Measurements from ENCODE around the gene CEP170.
"Not testable (repeated sequence)": the region's sequence is repeated elsewhere in the genome, so short reads cannot be mapped to it uniquely, and the experiment has no call there.

Gene CEP170

DNA sequence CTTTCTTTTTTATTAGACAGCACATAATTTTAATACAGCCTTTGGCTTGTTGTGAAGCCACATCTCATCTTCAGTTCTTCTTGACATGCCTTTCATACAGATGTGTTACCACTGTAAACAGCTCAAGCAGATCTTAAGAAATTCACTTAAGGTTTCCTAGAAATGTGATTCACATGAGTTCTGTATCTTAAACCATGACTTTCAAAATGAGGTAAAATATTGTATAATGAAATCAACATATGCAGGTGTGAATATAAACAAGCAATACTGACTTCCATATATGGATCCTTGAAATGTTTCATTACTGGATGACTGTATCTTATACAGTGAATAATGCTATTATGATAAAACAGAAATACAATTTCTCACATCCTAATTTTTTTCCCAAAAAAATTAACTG, 107.7 kb downstream of the CEP170 start:
- not testable (repeated sequence) for H3K4me3 ChIP-seq (ENCODE audit: low read length); H3K9ac ChIP-seq (ENCODE audit: low read depth, low read length); H3K27me3 ChIP-seq (ENCODE audit: control insufficient read depth, insufficient read depth, low read length); H3K36me3 ChIP-seq (ENCODE audit: insufficient read depth, low read length); H3K9me3 ChIP-seq (replicated peaks; ENCODE audit: low read length); H3K4me1 ChIP-seq (ENCODE audit: control insufficient read depth, insufficient read depth, low read length); H3K4me2 ChIP-seq (ENCODE audit: low read length)

DNA sequence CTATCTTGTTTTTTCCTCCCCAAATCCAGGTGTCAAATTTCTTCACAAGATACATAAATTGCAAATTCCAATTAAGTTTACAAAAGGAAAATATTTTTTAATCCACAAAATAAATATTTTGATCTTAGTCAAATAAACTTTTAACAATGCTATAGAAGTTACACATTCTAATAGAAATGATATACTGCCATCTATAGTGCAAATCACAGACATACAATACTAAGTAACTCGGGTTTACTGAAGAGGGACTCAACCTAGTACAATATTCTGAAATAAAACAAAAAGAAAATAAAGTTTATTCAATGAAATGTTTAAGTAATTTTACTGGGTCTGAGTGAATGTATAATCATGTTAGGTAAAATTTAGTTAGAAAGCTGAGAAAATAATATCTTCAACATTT, 114.6 kb downstream of the CEP170 start:
- H3K9me3 ChIP-seq (replicated peaks; ENCODE audit: low read length); H3K27me3 ChIP-seq (ENCODE audit: control insufficient read depth, insufficient read depth, low read length); H3K4me2 ChIP-seq (ENCODE audit: low read length); H3K4me3 ChIP-seq (ENCODE audit: low read length); H3K36me3 ChIP-seq (ENCODE audit: insufficient read depth, low read length); H3K4me1 ChIP-seq (ENCODE audit: control insufficient read depth, insufficient read depth, low read length); H3K9ac ChIP-seq (ENCODE audit: low read depth, low read length): not testable (repeated sequence)

DNA sequence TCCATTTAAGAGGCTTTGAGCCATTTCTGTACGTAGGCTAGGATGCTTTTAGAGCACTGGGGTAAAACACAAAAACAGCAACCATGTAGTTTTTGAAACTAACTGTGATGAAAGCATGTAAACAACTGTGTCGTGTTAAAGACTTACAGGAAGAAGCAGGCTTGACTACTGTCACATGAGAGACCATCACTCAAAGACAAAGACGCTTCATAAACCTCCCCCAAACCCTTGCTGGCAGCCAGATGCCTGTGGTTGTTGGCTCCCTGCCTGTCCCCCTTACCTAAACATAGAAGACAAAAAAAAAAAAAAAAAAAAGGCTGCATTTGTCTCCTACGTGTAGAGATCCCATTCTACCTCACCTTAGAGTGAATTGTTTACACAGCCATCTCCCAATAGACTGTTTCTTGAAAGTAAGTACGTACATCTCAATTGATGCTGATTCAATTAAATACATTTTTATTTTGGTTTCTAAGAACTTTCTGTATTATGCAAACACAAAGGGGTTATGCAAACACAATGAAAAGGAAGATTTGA, 132.1 kb downstream of the CEP170 start:
- H3K4me1 ChIP-seq (ENCODE audit: control insufficient read depth, insufficient read depth, low read length); H3K9ac ChIP-seq (ENCODE audit: low read depth, low read length); H3K4me3 ChIP-seq (ENCODE audit: low read length); H3K27me3 ChIP-seq (ENCODE audit: control insufficient read depth, insufficient read depth, low read length); H3K36me3 ChIP-seq (ENCODE audit: insufficient read depth, low read length); H3K9me3 ChIP-seq (replicated peaks; ENCODE audit: low read length); H3K4me2 ChIP-seq (ENCODE audit: low read length): not testable (repeated sequence)

DNA sequence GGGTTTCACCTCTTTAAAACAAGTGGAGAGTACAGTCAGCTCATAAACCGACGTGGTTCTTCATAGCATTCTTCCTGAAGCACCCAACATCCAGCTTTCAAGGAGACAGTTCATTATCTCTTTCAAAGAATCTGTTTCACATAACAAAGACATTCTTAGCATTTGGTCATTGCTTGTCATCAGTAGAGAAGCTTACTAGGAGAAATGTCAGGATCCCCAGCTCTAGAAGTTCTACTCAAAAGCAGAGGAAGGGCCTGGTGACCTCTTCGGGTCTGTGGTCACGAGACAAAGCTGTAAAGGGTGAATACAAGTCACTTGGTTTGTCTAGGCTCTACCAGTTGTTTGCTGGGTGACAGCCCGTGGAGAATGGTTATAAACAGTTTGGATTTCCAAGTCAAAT, 133.1 kb downstream of the CEP170 start:
- not testable (repeated sequence) for H3K9me3 ChIP-seq (replicated peaks; ENCODE audit: low read length); H3K4me1 ChIP-seq (ENCODE audit: control insufficient read depth, insufficient read depth, low read length); H3K27me3 ChIP-seq (ENCODE audit: control insufficient read depth, insufficient read depth, low read length); H3K4me3 ChIP-seq (ENCODE audit: low read length); H3K36me3 ChIP-seq (ENCODE audit: insufficient read depth, low read length); H3K9ac ChIP-seq (ENCODE audit: low read depth, low read length); H3K4me2 ChIP-seq (ENCODE audit: low read length)

DNA sequence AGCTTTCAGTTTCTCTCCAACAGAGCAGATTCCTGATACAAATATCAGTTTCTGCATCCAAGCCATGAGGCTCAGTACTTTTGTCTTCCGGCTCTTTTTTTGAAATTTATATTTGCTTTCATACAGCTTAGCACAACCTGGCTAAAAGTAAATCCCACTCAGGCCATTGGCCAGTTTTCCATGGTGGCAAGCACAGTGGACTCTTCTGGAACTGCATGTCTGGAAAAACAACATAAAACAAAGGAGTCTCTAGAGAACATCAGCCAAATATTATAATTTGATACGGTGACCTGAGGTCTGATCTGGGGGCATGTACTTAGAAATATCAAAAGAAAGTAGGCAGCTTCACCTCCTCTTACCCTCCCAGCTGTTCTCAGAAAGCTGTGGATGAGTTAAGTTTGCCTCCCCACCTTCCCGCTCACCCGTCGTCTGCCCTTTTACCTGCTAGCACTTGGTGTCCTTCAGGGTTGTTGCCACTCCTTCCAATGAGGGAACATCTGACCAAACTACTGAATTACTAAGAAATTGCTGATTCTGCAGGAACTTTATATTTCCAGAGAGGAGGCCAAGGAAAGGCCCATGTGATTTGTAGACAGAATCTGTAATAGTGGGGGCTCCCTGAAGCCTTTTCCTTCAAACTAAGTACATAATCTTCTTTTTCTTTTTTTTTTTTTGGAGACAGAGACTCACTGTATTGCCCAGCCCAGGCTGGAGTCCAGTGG, 136.3 kb downstream of the CEP170 start:
- H3K4me1 ChIP-seq (ENCODE audit: control insufficient read depth, insufficient read depth, low read length); H3K36me3 ChIP-seq (ENCODE audit: insufficient read depth, low read length); H3K9ac ChIP-seq (ENCODE audit: low read depth, low read length); H3K4me2 ChIP-seq (ENCODE audit: low read length); H3K4me3 ChIP-seq (ENCODE audit: low read length); H3K27me3 ChIP-seq (ENCODE audit: control insufficient read depth, insufficient read depth, low read length); H3K9me3 ChIP-seq (replicated peaks; ENCODE audit: low read length): not testable (repeated sequence)

DNA sequence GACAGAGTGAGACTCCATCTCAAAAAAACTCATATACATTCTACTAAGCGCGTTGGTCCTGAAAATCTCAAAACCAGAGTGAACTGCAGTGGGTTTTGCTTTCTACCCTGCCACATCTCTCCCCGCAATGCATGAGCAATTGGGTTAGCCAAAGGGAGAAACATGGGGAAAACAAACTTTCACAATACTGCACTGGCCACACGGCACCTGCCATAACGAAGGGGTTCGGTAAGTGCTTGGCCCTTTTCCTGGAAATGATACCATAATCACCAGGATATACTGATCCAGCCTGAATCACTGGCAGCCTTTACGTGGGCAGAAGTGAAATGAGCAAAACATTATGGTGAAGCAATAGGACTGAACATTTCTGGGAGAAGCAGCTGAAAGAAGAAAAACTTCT, 138.9 kb downstream of the CEP170 start:
- not testable (repeated sequence) for H3K9ac ChIP-seq (ENCODE audit: low read depth, low read length); H3K9me3 ChIP-seq (replicated peaks; ENCODE audit: low read length); H3K4me2 ChIP-seq (ENCODE audit: low read length); H3K36me3 ChIP-seq (ENCODE audit: insufficient read depth, low read length); H3K27me3 ChIP-seq (ENCODE audit: control insufficient read depth, insufficient read depth, low read length); H3K4me1 ChIP-seq (ENCODE audit: control insufficient read depth, insufficient read depth, low read length); H3K4me3 ChIP-seq (ENCODE audit: low read length)

DNA sequence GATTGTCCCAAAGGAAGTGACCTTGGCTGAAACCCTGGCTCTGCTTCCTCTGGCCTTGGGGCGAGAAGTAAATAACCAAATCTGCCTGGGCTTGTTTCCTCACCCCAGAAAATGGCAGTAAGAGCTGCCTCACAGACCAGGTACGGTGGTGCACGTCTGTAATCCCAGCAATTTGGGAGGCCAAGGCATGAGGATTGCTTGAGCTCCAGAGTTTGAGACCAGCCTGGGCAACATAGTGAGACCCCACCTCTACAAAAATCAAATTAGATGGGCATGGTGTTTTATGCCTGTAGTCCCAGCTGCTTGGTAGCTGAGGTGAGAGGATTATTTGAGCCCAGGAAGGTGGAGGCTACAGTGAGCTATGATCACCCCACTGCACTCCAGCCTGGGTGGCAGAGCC, 140.3 kb downstream of the CEP170 start:
- not testable (repeated sequence) for H3K9me3 ChIP-seq (replicated peaks; ENCODE audit: low read length); H3K36me3 ChIP-seq (ENCODE audit: insufficient read depth, low read length); H3K4me2 ChIP-seq (ENCODE audit: low read length); H3K9ac ChIP-seq (ENCODE audit: low read depth, low read length); H3K4me1 ChIP-seq (ENCODE audit: control insufficient read depth, insufficient read depth, low read length); H3K4me3 ChIP-seq (ENCODE audit: low read length); H3K27me3 ChIP-seq (ENCODE audit: control insufficient read depth, insufficient read depth, low read length)

DNA sequence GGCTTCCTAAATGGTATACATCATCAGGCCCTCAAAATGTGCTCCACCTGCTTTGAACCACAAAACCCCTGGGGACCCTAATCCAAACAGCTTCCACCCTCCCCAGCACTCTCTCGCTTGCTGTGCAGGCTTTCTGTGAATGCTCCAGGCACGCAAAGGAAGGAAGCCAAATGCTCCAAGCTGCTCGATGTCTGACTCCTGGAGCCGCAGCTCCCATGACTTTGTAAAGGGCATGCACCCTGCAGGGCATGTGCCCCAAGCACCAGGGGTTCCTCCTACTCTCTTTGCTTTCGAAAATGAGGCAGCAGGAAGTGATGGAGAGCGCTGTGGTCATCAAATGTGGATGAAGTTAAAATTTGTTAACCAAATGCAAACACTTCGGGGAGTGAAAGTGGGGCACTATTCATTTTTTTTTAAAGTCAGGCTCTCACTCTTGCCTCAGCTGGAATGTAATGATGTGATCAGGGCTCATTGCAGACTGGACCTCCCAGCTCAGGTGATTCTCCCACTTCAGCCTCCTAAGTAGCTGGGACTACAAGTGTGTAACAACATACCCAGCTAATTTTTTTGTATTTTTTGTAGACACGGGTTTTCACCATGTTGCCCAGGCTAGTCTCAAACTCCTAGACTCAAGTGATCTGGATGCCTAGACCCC, 140.9 kb downstream of the CEP170 start:
- H3K36me3 ChIP-seq (ENCODE audit: insufficient read depth, low read length); H3K4me1 ChIP-seq (ENCODE audit: control insufficient read depth, insufficient read depth, low read length); H3K4me3 ChIP-seq (ENCODE audit: low read length); H3K9ac ChIP-seq (ENCODE audit: low read depth, low read length); H3K9me3 ChIP-seq (replicated peaks; ENCODE audit: low read length); H3K27me3 ChIP-seq (ENCODE audit: control insufficient read depth, insufficient read depth, low read length): not testable (repeated sequence)
- peak overlapping the region; percentile 54 for H3K4me2 ChIP-seq (ENCODE audit: low read length)

DNA sequence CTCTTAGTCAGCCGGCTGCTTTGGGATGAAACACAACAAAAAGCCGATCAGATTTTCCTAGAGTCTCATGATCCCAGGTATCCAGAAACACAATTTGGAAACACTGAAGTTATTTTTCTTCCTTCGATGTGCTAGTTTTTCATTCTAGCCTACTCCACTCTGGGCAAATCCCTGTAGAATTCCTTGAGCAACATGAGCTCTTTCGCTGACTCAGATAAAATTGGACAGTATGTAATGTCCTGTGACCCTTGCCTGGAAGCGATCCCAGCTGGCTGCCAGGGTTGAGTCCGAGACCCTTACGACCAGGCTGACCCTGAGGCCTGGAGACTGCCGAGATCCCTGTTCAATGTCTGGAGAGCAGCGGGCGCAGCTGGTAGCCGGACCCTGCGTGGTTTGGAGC, 147.9 kb downstream of the CEP170 start:
- H3K27me3 ChIP-seq (ENCODE audit: control insufficient read depth, insufficient read depth, low read length); H3K9me3 ChIP-seq (replicated peaks; ENCODE audit: low read length); H3K36me3 ChIP-seq (ENCODE audit: insufficient read depth, low read length); H3K4me2 ChIP-seq (ENCODE audit: low read length); H3K4me3 ChIP-seq (ENCODE audit: low read length); H3K9ac ChIP-seq (ENCODE audit: low read depth, low read length); H3K4me1 ChIP-seq (ENCODE audit: control insufficient read depth, insufficient read depth, low read length): not testable (repeated sequence)

DNA sequence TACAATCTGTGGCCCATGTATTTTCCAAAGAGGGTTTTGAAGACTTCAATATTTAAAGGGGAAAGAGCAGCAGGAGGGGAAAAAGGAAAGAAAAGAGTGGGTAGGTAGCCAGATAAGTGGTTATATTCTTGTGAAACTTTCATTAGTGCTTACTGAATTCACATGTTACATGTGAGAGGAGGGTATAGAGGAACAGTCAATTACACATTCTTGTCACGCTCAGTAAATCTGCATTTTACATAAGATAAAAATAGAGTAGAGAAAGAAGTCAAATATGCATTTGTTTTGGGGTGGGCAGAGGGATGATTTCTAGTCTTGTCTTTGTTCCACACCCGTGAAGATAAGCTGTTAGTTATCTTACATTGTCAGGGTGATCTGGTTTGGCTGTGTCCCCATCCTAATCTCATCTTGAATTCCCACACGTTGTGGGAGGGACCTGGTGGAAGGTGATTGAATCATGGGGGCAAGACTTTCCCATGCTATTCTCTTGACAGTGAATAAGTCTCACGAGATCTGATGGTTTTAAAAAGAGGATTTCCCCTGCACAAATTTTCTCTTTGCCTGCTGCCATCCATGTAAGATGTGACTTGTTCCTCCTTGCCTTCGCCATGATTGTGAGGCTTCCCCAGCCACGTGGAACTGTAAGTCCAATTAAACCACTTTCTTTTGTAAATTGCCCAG, 149.3 kb downstream of the CEP170 start:
- H3K4me3 ChIP-seq (ENCODE audit: low read length); H3K27me3 ChIP-seq (ENCODE audit: control insufficient read depth, insufficient read depth, low read length); H3K9me3 ChIP-seq (replicated peaks; ENCODE audit: low read length); H3K4me2 ChIP-seq (ENCODE audit: low read length); H3K9ac ChIP-seq (ENCODE audit: low read depth, low read length); H3K4me1 ChIP-seq (ENCODE audit: control insufficient read depth, insufficient read depth, low read length); H3K36me3 ChIP-seq (ENCODE audit: insufficient read depth, low read length): not testable (repeated sequence)

DNA sequence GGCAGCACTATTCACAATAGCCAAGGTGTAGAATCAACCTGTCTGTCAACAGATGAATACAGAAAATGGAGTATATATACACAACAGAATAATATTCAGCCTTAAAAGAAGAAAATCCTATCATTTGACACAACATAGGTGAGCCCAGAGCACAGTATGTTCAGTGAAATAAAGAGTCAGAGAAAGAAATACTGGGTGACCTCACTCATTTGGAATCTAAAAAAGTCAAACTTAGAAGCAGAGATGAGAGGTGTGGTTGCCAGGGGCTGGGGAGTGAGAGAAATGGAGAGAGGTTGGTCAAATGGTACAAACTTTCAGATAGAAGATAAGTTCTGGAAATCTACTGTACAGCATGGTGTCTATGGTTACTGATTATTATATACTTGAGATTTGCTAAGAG, 150.0 kb downstream of the CEP170 start:
- not testable (repeated sequence) for H3K4me1 ChIP-seq (ENCODE audit: control insufficient read depth, insufficient read depth, low read length); H3K9me3 ChIP-seq (replicated peaks; ENCODE audit: low read length); H3K4me2 ChIP-seq (ENCODE audit: low read length); H3K36me3 ChIP-seq (ENCODE audit: insufficient read depth, low read length); H3K4me3 ChIP-seq (ENCODE audit: low read length); H3K9ac ChIP-seq (ENCODE audit: low read depth, low read length); H3K27me3 ChIP-seq (ENCODE audit: control insufficient read depth, insufficient read depth, low read length)

DNA sequence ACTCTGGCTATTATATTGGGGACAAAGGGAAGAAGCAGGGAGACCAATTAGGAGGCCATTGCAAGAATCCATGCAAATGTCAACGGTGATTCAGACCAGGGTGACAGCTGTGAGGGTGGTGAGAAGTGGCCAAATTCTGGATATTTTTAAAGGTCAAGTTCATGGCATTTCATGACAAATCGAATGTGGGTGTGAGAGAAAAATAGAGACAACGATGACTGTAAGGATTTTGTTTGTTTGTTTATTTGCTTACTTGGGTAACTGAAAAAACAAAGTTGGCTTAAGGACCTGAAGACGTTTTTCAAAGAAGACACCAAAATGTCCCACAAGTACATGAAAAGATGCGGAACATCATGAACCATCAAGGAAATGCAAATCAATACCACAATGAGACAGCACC, 150.6 kb downstream of the CEP170 start:
- not testable (repeated sequence) for H3K27me3 ChIP-seq (ENCODE audit: control insufficient read depth, insufficient read depth, low read length); H3K9me3 ChIP-seq (replicated peaks; ENCODE audit: low read length); H3K4me2 ChIP-seq (ENCODE audit: low read length); H3K9ac ChIP-seq (ENCODE audit: low read depth, low read length); H3K4me3 ChIP-seq (ENCODE audit: low read length); H3K4me1 ChIP-seq (ENCODE audit: control insufficient read depth, insufficient read depth, low read length); H3K36me3 ChIP-seq (ENCODE audit: insufficient read depth, low read length)

Data from skeletal muscle satellite cell (primary cell).